ENCODE data around the gene HSD3B7.

Gene HSD3B7

DNA sequence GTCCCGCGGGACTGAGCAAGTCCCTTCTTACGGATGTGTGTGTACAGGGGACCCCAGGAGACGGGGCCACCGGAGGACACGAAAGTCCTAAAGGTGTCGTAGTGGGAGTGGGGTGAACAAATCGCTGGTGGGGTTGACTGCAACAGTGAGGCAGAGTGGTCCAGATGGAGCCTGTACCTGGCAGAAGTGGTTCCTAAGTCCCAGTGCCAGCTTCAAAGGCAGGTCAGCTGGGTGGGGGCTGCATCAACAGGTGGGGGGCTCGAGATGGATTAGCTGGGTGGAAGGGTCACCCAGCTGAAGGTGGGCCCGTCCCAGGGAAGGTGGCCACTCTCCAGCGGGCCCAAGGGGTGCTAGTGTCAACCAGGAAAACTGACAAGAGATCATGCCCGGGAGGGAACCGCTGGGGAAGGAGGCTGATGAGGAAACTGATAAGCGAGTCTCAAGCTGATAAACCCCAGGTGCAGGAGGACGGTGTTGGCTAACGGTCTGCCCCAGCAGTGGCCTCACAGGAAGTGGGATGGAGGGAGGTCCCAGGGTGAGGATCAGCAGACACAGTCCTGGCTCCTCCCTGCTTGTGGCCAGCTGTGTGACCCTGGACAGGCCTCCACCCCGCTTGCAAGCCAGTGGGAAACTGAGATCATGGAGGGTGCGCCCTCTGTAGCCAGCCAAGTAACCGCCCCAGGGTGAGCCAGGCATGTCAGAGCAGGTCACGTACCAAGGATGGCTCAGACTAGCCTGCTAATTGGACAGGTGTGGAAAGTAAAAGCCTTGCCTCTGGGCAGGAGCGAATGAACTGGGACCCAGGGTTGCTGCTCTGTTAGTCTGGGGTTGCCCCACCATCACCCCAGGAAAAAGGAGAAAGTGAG, 35.1 kb upstream of the HSD3B7 start:
- no peak for TF ChIP-seq YY1 (IDR thresholded peaks at IDR 0.05; ENCODE audit: low read depth)
- TF ChIP-seq ZBTB7A (IDR thresholded peaks at IDR 0.05; ENCODE audit: low read depth) = no peak
- no peak for TF ChIP-seq RAD21 (IDR thresholded peaks at IDR 0.05; ENCODE audit: low read depth)
- TF ChIP-seq TEAD4 (IDR thresholded peaks at IDR 0.05) = no peak
- TF ChIP-seq FOXM1 (IDR thresholded peaks at IDR 0.05; ENCODE audit: borderline replicate concordance, low read depth) = no peak
- TF ChIP-seq, protein P1, sequence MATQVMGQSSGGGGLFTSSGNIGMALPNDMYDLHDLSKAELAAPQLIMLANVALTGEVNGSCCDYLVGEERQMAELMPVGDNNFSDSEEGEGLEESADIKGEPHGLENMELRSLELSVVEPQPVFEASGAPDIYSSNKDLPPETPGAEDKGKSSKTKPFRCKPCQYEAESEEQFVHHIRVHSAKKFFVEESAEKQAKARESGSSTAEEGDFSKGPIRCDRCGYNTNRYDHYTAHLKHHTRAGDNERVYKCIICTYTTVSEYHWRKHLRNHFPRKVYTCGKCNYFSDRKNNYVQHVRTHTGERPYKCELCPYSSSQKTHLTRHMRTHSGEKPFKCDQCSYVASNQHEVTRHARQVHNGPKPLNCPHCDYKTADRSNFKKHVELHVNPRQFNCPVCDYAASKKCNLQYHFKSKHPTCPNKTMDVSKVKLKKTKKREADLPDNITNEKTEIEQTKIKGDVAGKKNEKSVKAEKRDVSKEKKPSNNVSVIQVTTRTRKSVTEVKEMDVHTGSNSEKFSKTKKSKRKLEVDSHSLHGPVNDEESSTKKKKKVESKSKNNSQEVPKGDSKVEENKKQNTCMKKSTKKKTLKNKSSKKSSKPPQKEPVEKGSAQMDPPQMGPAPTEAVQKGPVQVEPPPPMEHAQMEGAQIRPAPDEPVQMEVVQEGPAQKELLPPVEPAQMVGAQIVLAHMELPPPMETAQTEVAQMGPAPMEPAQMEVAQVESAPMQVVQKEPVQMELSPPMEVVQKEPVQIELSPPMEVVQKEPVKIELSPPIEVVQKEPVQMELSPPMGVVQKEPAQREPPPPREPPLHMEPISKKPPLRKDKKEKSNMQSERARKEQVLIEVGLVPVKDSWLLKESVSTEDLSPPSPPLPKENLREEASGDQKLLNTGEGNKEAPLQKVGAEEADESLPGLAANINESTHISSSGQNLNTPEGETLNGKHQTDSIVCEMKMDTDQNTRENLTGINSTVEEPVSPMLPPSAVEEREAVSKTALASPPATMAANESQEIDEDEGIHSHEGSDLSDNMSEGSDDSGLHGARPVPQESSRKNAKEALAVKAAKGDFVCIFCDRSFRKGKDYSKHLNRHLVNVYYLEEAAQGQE (IDR thresholded peaks at IDR 0.05; ENCODE audit: low read depth) = no peak
- no peak for TF ChIP-seq CREB1 (IDR thresholded peaks at IDR 0.05; ENCODE audit: low read depth)
- TF ChIP-seq CEBPB (IDR thresholded peaks at IDR 0.05) = no peak; the same call in 1 of the 2 replicates
- no peak for TF ChIP-seq EGR1 (IDR thresholded peaks at IDR 0.05)
- no peak; the same call in 1 of the 2 replicates for TF ChIP-seq TCF12 (IDR thresholded peaks at IDR 0.05; ENCODE audit: low read depth)
- TF ChIP-seq, protein P2, sequence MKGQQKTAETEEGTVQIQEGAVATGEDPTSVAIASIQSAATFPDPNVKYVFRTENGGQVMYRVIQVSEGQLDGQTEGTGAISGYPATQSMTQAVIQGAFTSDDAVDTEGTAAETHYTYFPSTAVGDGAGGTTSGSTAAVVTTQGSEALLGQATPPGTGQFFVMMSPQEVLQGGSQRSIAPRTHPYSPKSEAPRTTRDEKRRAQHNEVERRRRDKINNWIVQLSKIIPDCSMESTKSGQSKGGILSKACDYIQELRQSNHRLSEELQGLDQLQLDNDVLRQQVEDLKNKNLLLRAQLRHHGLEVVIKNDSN (IDR thresholded peaks at IDR 0.05) = peak; percentile 27
- no peak for TF ChIP-seq TAF1 (IDR thresholded peaks at IDR 0.05; ENCODE audit: low read depth)
- TF ChIP-seq, protein P3, sequence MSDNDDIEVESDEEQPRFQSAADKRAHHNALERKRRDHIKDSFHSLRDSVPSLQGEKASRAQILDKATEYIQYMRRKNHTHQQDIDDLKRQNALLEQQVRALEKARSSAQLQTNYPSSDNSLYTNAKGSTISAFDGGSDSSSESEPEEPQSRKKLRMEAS (IDR thresholded peaks at IDR 0.05) = 0 out of 2 replicates have a peak, but pooled peaks have one; percentile 17
- TF ChIP-seq EP300 (IDR thresholded peaks at IDR 0.05; ENCODE audit: borderline replicate concordance) = 0 out of 2 replicates have a peak, but pooled peaks have one; percentile 18
- TF ChIP-seq NFIC (IDR thresholded peaks at IDR 0.05) = no peak

DNA sequence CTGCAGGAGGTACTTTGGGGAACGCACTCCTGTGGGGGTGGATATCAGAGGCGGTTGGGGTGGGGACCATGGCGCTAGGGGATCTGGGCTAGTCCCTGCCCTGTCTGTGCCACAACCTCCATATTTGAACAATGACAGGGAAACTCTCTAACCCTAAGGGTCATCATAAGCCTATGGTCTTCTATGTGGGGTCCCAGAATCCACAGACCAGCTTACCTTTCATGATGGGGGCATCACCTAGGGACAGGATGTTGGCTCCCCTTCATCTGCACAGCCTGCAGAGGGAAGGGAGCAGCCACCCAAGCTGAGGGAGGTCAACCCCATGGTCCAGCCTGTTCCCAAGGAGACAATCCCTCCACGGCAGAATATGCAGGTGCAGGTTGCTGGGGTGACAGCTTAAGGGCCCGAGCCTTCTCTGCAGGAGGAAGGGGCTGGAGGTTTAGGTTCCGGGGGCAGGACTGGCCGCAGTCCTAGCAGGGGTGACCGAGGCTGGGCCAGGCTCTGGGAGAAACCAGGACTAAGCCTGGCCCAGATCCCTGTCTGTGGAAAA, 34.4 kb upstream of the HSD3B7 start:
- TF ChIP-seq TAF1 (IDR thresholded peaks at IDR 0.05; ENCODE audit: low read depth) = no peak
- TF ChIP-seq, protein P2 (IDR thresholded peaks at IDR 0.05) = no peak
- no peak for TF ChIP-seq EGR1 (IDR thresholded peaks at IDR 0.05)
- TF ChIP-seq NFIC (IDR thresholded peaks at IDR 0.05) = no peak
- no peak for TF ChIP-seq CREB1 (IDR thresholded peaks at IDR 0.05; ENCODE audit: low read depth)
- no peak for TF ChIP-seq EP300 (IDR thresholded peaks at IDR 0.05; ENCODE audit: borderline replicate concordance)
- TF ChIP-seq FOXM1 (IDR thresholded peaks at IDR 0.05; ENCODE audit: borderline replicate concordance, low read depth) = no peak
- TF ChIP-seq CEBPB (IDR thresholded peaks at IDR 0.05) = no peak

DNA sequence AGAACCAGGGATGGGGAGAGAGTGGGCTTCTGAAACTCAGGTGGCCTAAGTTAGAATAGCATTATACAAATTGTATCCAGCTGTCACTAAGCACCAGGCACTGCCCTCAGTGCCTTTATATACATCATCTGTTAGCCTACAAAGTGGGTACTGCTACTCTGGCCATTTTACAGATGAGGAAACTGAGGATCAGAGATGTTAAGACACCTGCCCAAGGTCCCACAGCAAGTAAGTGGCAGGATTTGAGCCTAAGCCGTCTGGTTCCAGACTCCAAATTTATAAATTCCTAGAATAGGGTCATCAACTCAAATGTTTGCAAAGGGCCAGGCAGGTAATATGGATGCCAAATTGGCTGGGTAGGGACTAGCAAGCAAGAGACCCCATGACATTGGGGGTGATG, 33.8 kb upstream of the HSD3B7 start:
- TF ChIP-seq RAD21 (IDR thresholded peaks at IDR 0.05; ENCODE audit: low read depth) = no peak
- TF ChIP-seq, protein P2 (IDR thresholded peaks at IDR 0.05) = no peak
- no peak for TF ChIP-seq CEBPB (IDR thresholded peaks at IDR 0.05)
- TF ChIP-seq NFIC (IDR thresholded peaks at IDR 0.05) = no peak
- no peak for TF ChIP-seq EP300 (IDR thresholded peaks at IDR 0.05; ENCODE audit: borderline replicate concordance)
- no peak for TF ChIP-seq CREB1 (IDR thresholded peaks at IDR 0.05; ENCODE audit: low read depth)
- no peak for TF ChIP-seq ZBTB7A (IDR thresholded peaks at IDR 0.05; ENCODE audit: low read depth)
- no peak for TF ChIP-seq FOXM1 (IDR thresholded peaks at IDR 0.05; ENCODE audit: borderline replicate concordance, low read depth)
- TF ChIP-seq EGR1 (IDR thresholded peaks at IDR 0.05) = no peak
- no peak for TF ChIP-seq TCF12 (IDR thresholded peaks at IDR 0.05; ENCODE audit: low read depth)
- TF ChIP-seq YY1 (IDR thresholded peaks at IDR 0.05; ENCODE audit: low read depth) = no peak

DNA sequence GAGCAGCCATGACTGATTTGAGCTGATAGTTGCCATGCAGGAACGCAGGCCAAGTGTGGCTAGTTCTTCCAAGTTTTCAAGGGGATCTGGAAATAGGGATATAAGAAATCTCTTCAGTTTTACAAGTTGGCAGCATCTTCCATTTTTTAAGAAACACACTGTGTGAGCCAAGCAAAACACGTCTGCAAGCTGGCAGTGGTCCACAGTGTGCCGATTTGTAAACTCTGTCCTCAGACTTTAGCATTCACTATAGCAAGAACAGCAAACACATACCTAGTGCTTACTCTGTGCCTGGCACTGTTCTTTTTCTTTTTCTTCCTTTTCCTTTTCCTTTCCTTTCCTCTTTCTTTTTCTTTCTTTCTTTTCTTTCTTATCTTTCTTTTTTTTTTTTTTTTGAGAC, 33.3 kb upstream of the HSD3B7 start:
- TF ChIP-seq CEBPB (IDR thresholded peaks at IDR 0.05) = no peak
- no peak for TF ChIP-seq NFIC (IDR thresholded peaks at IDR 0.05)
- TF ChIP-seq, protein P1 (IDR thresholded peaks at IDR 0.05; ENCODE audit: low read depth) = no peak
- no peak for TF ChIP-seq TCF12 (IDR thresholded peaks at IDR 0.05; ENCODE audit: low read depth)
- TF ChIP-seq, protein P3 (IDR thresholded peaks at IDR 0.05) = no peak
- TF ChIP-seq CREB1 (IDR thresholded peaks at IDR 0.05; ENCODE audit: low read depth) = no peak
- TF ChIP-seq EGR1 (IDR thresholded peaks at IDR 0.05) = no peak
- no peak for TF ChIP-seq FOXM1 (IDR thresholded peaks at IDR 0.05; ENCODE audit: borderline replicate concordance, low read depth)

DNA sequence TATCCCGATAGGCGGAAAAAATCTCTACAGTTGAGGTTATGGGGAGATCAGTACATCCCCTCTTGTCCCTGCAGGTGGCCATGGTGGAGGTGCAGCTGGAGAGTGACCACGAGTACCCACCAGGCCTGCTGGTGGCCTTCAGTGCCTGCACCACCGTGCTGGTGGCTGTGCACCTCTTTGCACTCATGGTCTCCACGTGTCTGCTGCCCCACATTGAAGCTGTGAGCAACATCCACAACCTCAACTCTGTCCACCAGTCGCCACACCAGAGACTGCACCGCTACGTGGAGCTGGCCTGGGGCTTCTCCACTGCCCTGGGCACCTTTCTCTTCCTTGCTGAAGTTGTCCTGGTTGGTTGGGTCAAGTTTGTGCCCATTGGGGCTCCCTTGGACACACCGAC, 31.9 kb upstream of the HSD3B7 start:
- TF ChIP-seq EP300 (IDR thresholded peaks at IDR 0.05; ENCODE audit: borderline replicate concordance) (no peak), NFIC (IDR thresholded peaks at IDR 0.05) (no peak), TAF1 (IDR thresholded peaks at IDR 0.05; ENCODE audit: low read depth) (no peak), YY1 (IDR thresholded peaks at IDR 0.05; ENCODE audit: low read depth) (no peak), FOXM1 (IDR thresholded peaks at IDR 0.05; ENCODE audit: borderline replicate concordance, low read depth) (no peak), CEBPB (IDR thresholded peaks at IDR 0.05) (no peak), TEAD4 (IDR thresholded peaks at IDR 0.05) (no peak), CREB1 (IDR thresholded peaks at IDR 0.05; ENCODE audit: low read depth) (no peak), RAD21 (IDR thresholded peaks at IDR 0.05; ENCODE audit: low read depth) (no peak), TCF12 (IDR thresholded peaks at IDR 0.05; ENCODE audit: low read depth) (no peak), ZBTB7A (IDR thresholded peaks at IDR 0.05; ENCODE audit: low read depth) (no peak), EGR1 (IDR thresholded peaks at IDR 0.05) (no peak)
- TF ChIP-seq, protein P2 (IDR thresholded peaks at IDR 0.05) = no peak
- TF ChIP-seq, protein P1 (IDR thresholded peaks at IDR 0.05; ENCODE audit: low read depth) = no peak

All from Ishikawa (cell line).